Trophoblast cell (in vitro differentiated cells and primary cell): ENCODE results near the gene GALK1. TPM values are rescaled to one million over a fixed set of nuclear protein-coding genes. Genes with fewer than 3 reads are reported as not detected.

Experiments
- DNase-seq, 2 donors: peaks; one replicate each; pipeline ENCODE4 v3.0.0-alpha.2; 2016
- H2AFZ ChIP-seq: 2 replicates; pipeline ENCODE4 v1.6.1; 2013; ENCODE audit warnings: low read length, moderate library complexity, mild to moderate bottlenecking; ENCODE audit not compliant: insufficient read depth, poor library complexity
- H2AK5ac ChIP-seq: 2 replicates; pipeline ENCODE4 v1.6.1; 2013; ENCODE audit warnings: mild to moderate bottlenecking, low read length
- H2BK120ac ChIP-seq: 2 replicates; pipeline ENCODE4 v1.6.1; 2013; ENCODE audit warnings: low read length, mild to moderate bottlenecking, moderate library complexity; ENCODE audit not compliant: insufficient read depth, poor library complexity
- H2BK12ac ChIP-seq: 2 replicates; pipeline ENCODE4 v1.6.1; 2013; ENCODE audit warnings: mild to moderate bottlenecking, low read length, moderate library complexity
- H2BK5ac ChIP-seq: 2 replicates; pipeline ENCODE4 v1.6.1; 2013; ENCODE audit warnings: low read length, low read depth, moderate library complexity, mild to moderate bottlenecking; ENCODE audit not compliant: poor library complexity
- H3K14ac ChIP-seq: 2 replicates; pipeline ENCODE4 v1.6.1; 2013; ENCODE audit warnings: mild to moderate bottlenecking, low read length
- H3K18ac ChIP-seq: 2 replicates; pipeline ENCODE4 v1.6.1; 2013; ENCODE audit warnings: mild to moderate bottlenecking, low read length
- H3K23ac ChIP-seq: 2 replicates; pipeline ENCODE4 v1.6.1; 2013; ENCODE audit warnings: low read length
- H3K27ac ChIP-seq: 2 replicates; pipeline ENCODE4 v1.5.1; 2013; ENCODE audit warnings: low read depth, mild to moderate bottlenecking, inconsistent platforms, low read length, moderate library complexity
- H3K27me3 ChIP-seq: 2 replicates; pipeline ENCODE4 v1.6.1; 2013; ENCODE audit warnings: inconsistent platforms, mild to moderate bottlenecking, low read length, moderate library complexity; ENCODE audit not compliant: insufficient read depth
- H3K36me3 ChIP-seq, 2 experiments: 1 replicate in 1 of 2; 2 replicates in 1 of 2; pipeline ENCODE4 v1.6.1; 2013; ENCODE audit warnings: low read length in 2 of 2, mild to moderate bottlenecking in 2 of 2, moderate library complexity in 1 of 2; ENCODE audit not compliant: insufficient read depth in 2 of 2, control insufficient read depth in 1 of 2
- H3K4ac ChIP-seq: 2 replicates; pipeline ENCODE4 v1.6.1; 2013; ENCODE audit warnings: low read depth, mild to moderate bottlenecking, low read length, moderate library complexity
- H3K4me1 ChIP-seq, 2 experiments: 1 replicate in 1 of 2; 2 replicates in 1 of 2; pipeline ENCODE4 v1.6.1; 2013; ENCODE audit warnings: low read length in 2 of 2, mild to moderate bottlenecking in 2 of 2, moderate library complexity in 1 of 2; ENCODE audit not compliant: insufficient read depth in 2 of 2, control insufficient read depth in 1 of 2
- H3K4me2 ChIP-seq: 2 replicates; pipeline ENCODE4 v1.6.1; 2013; ENCODE audit warnings: inconsistent platforms, mild to moderate bottlenecking, low read length, moderate library complexity
- H3K4me3 ChIP-seq: 2 replicates; pipeline ENCODE4 v1.5.1; 2013; ENCODE audit warnings: mild to moderate bottlenecking, low read depth, low read length, inconsistent platforms
- H3K79me1 ChIP-seq: one replicate; pipeline ENCODE4 v1.6.1; 2013; ENCODE audit warnings: low read length
- H3K79me2 ChIP-seq: 2 replicates; pipeline ENCODE4 v1.6.1; 2013; ENCODE audit warnings: low read length, mild to moderate bottlenecking; ENCODE audit not compliant: control insufficient read depth, insufficient read depth, poor library complexity
- H3K9ac ChIP-seq: 2 replicates; pipeline ENCODE4 v1.6.1; 2013; ENCODE audit warnings: mild to moderate bottlenecking, low read length
- H3K9me3 ChIP-seq: 2 replicates; pipeline ENCODE4 v1.6.1; 2013; ENCODE audit warnings: low read depth, mild to moderate bottlenecking, control low read depth, inconsistent platforms, low read length; ENCODE audit not compliant: insufficient read depth
- H4K12ac ChIP-seq: 2 replicates; pipeline ENCODE4 v1.6.1; 2013; ENCODE audit warnings: low read depth, mild to moderate bottlenecking, low read length, moderate library complexity
- H4K8ac ChIP-seq: 2 replicates; pipeline ENCODE4 v1.6.1; 2013; ENCODE audit warnings: low read depth, mild to moderate bottlenecking, low read length, moderate library complexity
- H4K91ac ChIP-seq: one replicate; pipeline ENCODE4 v1.6.1; 2013; ENCODE audit warnings: low read depth, mild to moderate bottlenecking, low read length, moderate library complexity
- WGBS: extraction: QIAGEN DNeasy Blood & Tissue Kit; methylation state at CpG from one replicate; pipeline ENCODE4 v1.1.7; 2013; ENCODE audit warnings: missing lambda C conversion rate; ENCODE audit not compliant: insufficient read length, insufficient coverage; ENCODE audit errors: extremely low coverage; 5-methylcytosine and 5-hydroxymethylcytosine counted together
- polyA plus RNA-seq: library from polyadenylated mRNA; stranded (reverse); fragments of 200-250 nt; gene quantifications from 2 replicates; pipeline ENCODE4 v1.2.3, GENCODE V29; 2013

GALK1 gene
- polyA plus RNA-seq = 14.2 TPM in 2 replicates

DNA sequence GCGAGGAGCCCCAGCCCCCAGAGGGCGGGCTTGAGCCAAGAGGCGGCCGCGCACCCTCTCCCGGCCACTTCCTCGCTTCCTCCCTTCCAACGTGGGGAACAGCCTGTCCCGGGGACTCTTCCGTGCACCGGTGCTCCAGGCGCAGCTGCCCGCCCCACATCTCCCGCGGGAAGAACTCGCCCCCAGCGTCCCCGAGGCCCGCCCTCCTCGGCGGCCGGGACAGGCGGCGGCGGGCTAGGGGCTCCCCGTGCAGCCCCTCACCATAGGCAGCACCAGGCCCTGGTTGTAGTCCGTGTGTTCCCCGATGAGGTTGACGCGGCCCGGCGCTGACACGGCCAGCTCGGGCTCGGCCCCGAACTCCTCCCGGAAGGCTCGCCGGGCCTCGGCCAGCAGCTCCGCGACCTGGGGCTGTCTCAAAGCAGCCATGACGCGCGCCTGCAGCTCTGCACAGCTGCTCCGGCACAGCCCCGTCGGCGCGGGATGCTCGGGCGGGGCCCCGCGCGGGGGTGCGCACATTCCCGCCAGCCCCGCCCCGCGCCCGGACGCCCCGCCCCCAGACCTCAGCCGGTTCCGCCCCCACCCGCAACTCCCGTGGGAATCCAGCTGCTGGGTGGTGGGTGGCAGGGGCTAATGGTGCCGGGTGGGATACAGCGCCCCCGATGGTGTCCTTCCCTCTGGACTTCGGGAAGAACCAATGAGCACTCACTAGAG, at the start of gene GALK1:
GALK1 (minus strand) TSS at position 482 of the 711 bp plus-strand sequence; CDS start at position 426, 56 bp downstream.
- peaks cover 3% of the 10 kb centered on the region for H3K79me2 ChIP-seq
- peak within 1 kb of the TSS; percentile 26 for H2BK120ac ChIP-seq
- H4K91ac ChIP-seq = peak within 1 kb of the TSS; percentile 5
- peak within 1 kb of the TSS; percentile 73 for H3K4me2 ChIP-seq
- H3K18ac ChIP-seq = peak within 1 kb of the TSS; percentile 76
- peak within 1 kb of the TSS; percentile 65 for H3K4me3 ChIP-seq
- H2BK12ac ChIP-seq = no peak within 1 kb of the TSS
- WGBS = no CpG with 5 or more reads among the region's 71 CpGs
- no peak within 1 kb of the TSS for H3K27ac ChIP-seq
- H3K79me1 ChIP-seq = peaks cover 4% of the 10 kb centered on the region
- peaks cover 6 to 10% of the 10 kb centered on the region in 2 experiments for H3K4me1 ChIP-seq
- peak within 1 kb of the TSS; percentile 10 for H2BK5ac ChIP-seq
- H3K9ac ChIP-seq = peak within 1 kb of the TSS; percentile 6
- H3K4ac ChIP-seq = peak within 1 kb of the TSS; percentile 54
- peak within 1 kb of the TSS; percentile 89 for H4K8ac ChIP-seq
- H3K9me3 ChIP-seq = no peaks in the 10 kb centered on the region
- no peak within 1 kb of the TSS for H3K23ac ChIP-seq
- peak within 1 kb of the TSS; percentile 47 for H3K14ac ChIP-seq
- H3K36me3 ChIP-seq = no peaks in the 10 kb centered on the region
- no peaks in the 10 kb centered on the region for H3K27me3 ChIP-seq
- peak; percentile 66 to 74 for DNase-seq
- peak within 1 kb of the TSS; percentile 90 for H2AFZ ChIP-seq
- H4K12ac ChIP-seq = peak within 1 kb of the TSS; percentile 66
- peak within 1 kb of the TSS; percentile 32 for H2AK5ac ChIP-seq

DNA sequence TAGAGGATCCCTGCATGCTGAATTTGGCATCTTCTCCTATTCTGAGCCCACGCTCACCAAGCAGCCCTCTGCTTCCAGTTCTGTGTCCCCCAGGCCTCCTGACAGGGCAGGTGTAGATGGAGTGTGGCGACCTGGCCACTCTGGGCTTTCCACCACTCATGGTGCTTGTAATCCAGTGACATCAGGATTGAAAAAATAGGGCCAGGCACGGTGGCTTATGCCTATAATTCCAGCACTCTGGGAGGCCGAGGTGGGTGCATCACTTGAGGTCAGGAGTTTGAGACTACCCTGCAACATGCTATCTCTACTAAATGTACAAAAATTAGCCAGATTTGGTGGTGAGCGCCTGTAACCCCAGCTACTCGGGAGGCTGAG, 49.0 kb upstream of the GALK1 start:
- no CpG with 5 or more reads among the region's 6 CpGs for WGBS

DNA sequence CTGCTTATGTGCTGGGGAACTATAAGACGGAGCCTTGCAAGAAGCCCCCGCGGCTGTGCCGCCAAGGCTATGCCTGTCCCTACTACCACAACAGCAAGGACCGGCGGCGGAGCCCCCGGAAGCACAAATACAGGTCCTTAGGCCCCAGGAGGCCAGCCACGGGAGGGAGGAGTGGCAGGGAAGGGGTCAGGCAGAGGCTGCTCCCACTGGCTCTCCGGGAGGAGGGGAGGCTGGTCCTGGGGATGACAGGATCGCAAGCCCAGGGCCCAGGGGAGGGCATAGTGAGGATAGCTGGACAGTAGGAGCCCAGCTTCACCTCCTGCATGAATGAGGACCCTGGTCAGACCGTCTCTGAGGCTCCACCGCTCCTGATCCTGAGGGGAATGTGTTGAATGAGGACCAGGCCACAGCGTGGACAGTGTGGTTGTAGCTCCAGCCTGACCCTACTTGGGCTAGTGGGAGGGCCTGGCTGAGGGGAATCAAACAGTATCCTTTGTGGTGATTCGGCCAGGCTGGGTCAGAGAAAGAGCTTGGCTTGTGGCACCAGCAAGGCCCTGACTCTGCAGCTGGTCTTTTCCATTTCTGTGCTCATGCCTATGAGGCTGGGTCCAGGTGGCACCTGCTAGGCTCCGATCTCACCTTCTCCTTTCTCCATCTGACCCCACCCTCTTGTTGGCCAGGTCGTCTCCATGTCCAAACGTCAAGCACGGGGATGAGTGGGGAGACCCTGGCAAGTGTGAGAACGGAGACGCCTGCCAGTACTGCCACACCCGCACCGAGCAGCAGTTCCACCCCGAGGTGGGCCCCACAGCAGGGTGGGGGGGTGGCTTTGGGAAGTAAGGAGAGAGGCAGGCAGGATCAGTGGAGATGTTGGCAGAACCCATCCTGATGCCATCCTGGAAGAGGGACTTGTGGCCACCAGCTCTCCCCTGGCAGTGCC, 48.4 kb upstream of the GALK1 start:
- no peak overlapping the region for H3K14ac ChIP-seq
- no peak overlapping the region for H2AK5ac ChIP-seq
- peaks cover 72 to 76% of the 10 kb centered on the region in 2 experiments for H3K36me3 ChIP-seq
- H4K91ac ChIP-seq = no peak overlapping the region
- H3K27me3 ChIP-seq = no peaks in the 10 kb centered on the region
- no peak overlapping the region for H3K9ac ChIP-seq
- H3K18ac ChIP-seq = no peak overlapping the region
- H4K12ac ChIP-seq = no peak overlapping the region
- H3K79me2 ChIP-seq = peaks cover 6% of the 10 kb centered on the region
- no peak overlapping the region for H3K23ac ChIP-seq
- H3K9me3 ChIP-seq = no peaks in the 10 kb centered on the region
- DNase-seq = no peak
- H3K79me1 ChIP-seq = peaks cover 12% of the 10 kb centered on the region
- no peak overlapping the region for H3K4ac ChIP-seq
- no CpG with 5 or more reads among the region's 24 CpGs for WGBS
- no peak overlapping the region for H3K27ac ChIP-seq
- H3K4me3 ChIP-seq = no peak overlapping the region
- no peak overlapping the region for H3K4me2 ChIP-seq
- H2BK120ac ChIP-seq = no peak overlapping the region
- H3K4me1 ChIP-seq = peaks cover 24 to 30% of the 10 kb centered on the region in 2 experiments
- no peak overlapping the region for H4K8ac ChIP-seq
- H2BK5ac ChIP-seq = no peak overlapping the region
- no peak overlapping the region for H2BK12ac ChIP-seq
- no peak overlapping the region for H2AFZ ChIP-seq

More for the DNA sequence above, 49.0 kb upstream of the GALK1 start:
- H2AFZ ChIP-seq = no peak overlapping the region
- H4K12ac ChIP-seq = no peak overlapping the region
- no peak overlapping the region for H4K8ac ChIP-seq
- H3K79me2 ChIP-seq = peaks cover 5% of the 10 kb centered on the region
- no peak overlapping the region for H2AK5ac ChIP-seq
- peaks cover 79 to 82% of the 10 kb centered on the region in 2 experiments for H3K36me3 ChIP-seq
- H3K4me1 ChIP-seq = peaks cover 20 to 25% of the 10 kb centered on the region in 2 experiments
- no peak overlapping the region for H3K4me3 ChIP-seq
- H3K27me3 ChIP-seq = no peaks in the 10 kb centered on the region
- no peak overlapping the region for H3K4me2 ChIP-seq
- H3K27ac ChIP-seq = no peak overlapping the region
- H3K79me1 ChIP-seq = peaks cover 9% of the 10 kb centered on the region
- H3K4ac ChIP-seq = no peak overlapping the region
- no peaks in the 10 kb centered on the region for H3K9me3 ChIP-seq
- no peak overlapping the region for H2BK5ac ChIP-seq
- H3K23ac ChIP-seq = no peak overlapping the region
- no peak for DNase-seq
- no peak overlapping the region for H3K9ac ChIP-seq
- no peak overlapping the region for H2BK120ac ChIP-seq
- no peak overlapping the region for H3K18ac ChIP-seq
- no peak overlapping the region for H4K91ac ChIP-seq
- no peak overlapping the region for H2BK12ac ChIP-seq
- no peak overlapping the region for H3K14ac ChIP-seq

DNA sequence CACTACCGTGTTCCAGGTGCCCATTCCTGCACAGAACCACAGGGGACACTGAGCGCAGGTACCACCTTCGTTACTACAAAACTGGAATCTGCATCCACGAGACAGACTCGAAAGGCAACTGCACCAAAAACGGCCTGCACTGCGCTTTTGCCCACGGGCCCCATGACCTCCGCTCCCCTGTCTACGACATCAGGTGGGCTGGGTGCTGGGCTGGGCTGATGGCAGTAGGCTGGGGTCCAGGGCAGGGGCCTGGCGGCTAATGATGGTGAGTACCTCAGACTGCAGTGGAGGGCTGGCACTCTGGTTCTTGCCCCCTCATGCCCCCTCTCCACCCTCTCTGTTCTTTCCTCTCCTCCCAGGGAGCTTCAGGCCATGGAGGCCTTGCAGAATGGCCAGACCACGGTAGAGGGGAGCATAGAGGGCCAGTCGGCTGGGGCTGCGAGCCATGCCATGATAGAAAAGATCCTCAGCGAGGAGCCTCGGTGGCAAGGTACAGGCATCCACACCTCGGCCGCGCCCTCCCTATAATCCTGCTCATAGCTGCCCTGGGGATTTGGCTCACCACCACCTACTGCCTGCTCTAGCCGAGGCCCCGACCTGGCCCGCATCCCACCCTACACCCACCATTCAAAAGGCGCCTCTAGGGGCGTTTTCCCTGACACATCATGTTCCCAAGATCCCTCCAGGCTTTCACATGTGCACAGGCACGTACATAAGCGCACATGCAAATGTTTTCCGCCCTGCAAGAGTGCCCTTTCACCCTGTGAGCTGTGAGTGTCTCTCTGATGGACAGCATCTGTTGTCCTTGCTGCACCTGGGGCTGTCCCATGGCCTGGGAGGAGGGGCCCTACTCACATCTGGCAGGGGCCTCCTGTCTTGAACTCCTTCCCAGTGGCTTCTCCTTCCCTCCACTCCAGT, 47.4 kb upstream of the GALK1 start:
- Histone ChIP-seq H3K18ac (no peak overlapping the region), H2BK120ac (no peak overlapping the region)
- WGBS = no CpG with 5 or more reads among the region's 27 CpGs

More for the DNA sequence above, 47.4 kb upstream of the GALK1 start:
- Histone ChIP-seq H2BK5ac (no peak overlapping the region), H4K8ac (no peak overlapping the region), H3K4me3 (no peak overlapping the region), H2BK12ac (no peak overlapping the region), H3K4me2 (no peak overlapping the region), H2AK5ac (no peak overlapping the region), H3K79me2 (peaks cover 8% of the 10 kb centered on the region), H3K14ac (no peak overlapping the region), H3K79me1 (peaks cover 14% of the 10 kb centered on the region), H3K27me3 (no peaks in the 10 kb centered on the region), H3K23ac (no peak overlapping the region), H3K9ac (no peak overlapping the region), H3K36me3 (peaks cover 62 to 66% of the 10 kb centered on the region in 2 experiments), H4K12ac (no peak overlapping the region), H3K27ac (no peak overlapping the region), H3K9me3 (no peaks in the 10 kb centered on the region), H4K91ac (no peak overlapping the region), H3K4me1 (peaks cover 27 to 30% of the 10 kb centered on the region in 2 experiments), H3K4ac (no peak overlapping the region), H2AFZ (no peak overlapping the region)
- peak in 1 of 2 donors; percentile 56 for DNase-seq
